CD4-positive, alpha-beta T cell (primary cell): ENCODE results near the gene CTNNBIP1. TPM values are rescaled to one million over a fixed set of nuclear protein-coding genes. Genes with fewer than 3 reads are reported as not detected.
"Not testable (repeated sequence)": the region's sequence is repeated elsewhere in the genome, so short reads cannot be mapped to it uniquely, and the experiment has no call there.

ENCODE experiments used
- ATAC-seq: fragments of 200-7000 bp; cut with Tn5 transposase; one replicate; pipeline ENCODE4 v1.10.0; 2022; ENCODE audit warnings: mild to moderate bottlenecking; ENCODE audit not compliant: poor library complexity
- CTCF ChIA-PET: fragments of 350-600 bp; sonication (Branson Sonifier 250); formaldehyde crosslinking; loops from one replicate; lab custom pipeline; 2021; ENCODE audit warnings: antibody characterized with exemption, inconsistent platforms; lab: Charles Lee
- POLR2A ChIA-PET: fragments of 350-600 bp; sonication (Branson Sonifier 250); formaldehyde crosslinking; loops from one replicate; lab custom pipeline; 2021; ENCODE audit warnings: antibody characterized with exemption, inconsistent platforms; lab: Charles Lee
- DNase-seq, 14 experiments: peaks; one replicate each; pipeline ENCODE4 v3.0.0-alpha.2; 2013 to 2020; ENCODE audit warnings: mixed read lengths in 2 of 14
- H3K27ac ChIP-seq, 2 donors: one replicate each; pipeline versions ENCODE4 v1.5.1 to v1.7.0; 2013; ENCODE audit warnings: low read length in 2 of 2, low read depth in 1 of 2, mild to moderate bottlenecking in 1 of 2
- H3K27me3 ChIP-seq, 2 experiments: 1 replicate in 1 of 2; 2 replicates in 1 of 2; pipeline versions ENCODE4 v1.6.1 to v1.7.0; 2013; ENCODE audit warnings: low read length in 2 of 2, control low read depth in 1 of 2, mild to moderate bottlenecking in 1 of 2, moderate library complexity in 1 of 2; ENCODE audit not compliant: insufficient read depth in 2 of 2, control insufficient read depth in 1 of 2
- H3K36me3 ChIP-seq: one replicate; pipeline ENCODE4 v1.6.1; 2013; ENCODE audit warnings: low read length, control low read depth; ENCODE audit not compliant: insufficient read depth
- H3K4me1 ChIP-seq: one replicate; pipeline ENCODE4 v1.6.1; 2013; ENCODE audit warnings: low read length, control low read depth; ENCODE audit not compliant: insufficient read depth
- H3K4me3 ChIP-seq: one replicate; pipeline ENCODE4 v1.5.1; 2013; ENCODE audit warnings: mild to moderate bottlenecking, low read length, moderate library complexity
- H3K9me3 ChIP-seq, 2 experiments: 1 replicate in 1 of 2; 2 replicates in 1 of 2; pipeline versions ENCODE4 v1.6.1 to v1.7.0; 2013; ENCODE audit warnings: low read length in 2 of 2, mild to moderate bottlenecking in 2 of 2, control low read depth in 1 of 2, moderate library complexity in 1 of 2; ENCODE audit not compliant: control insufficient read depth in 1 of 2, insufficient read depth in 1 of 2
- H3K27ac Mint-ChIP-seq: one replicate; pipeline ENCODE4 v1.8.0; 2020; ENCODE audit warnings: mixed read lengths
- H3K27me3 Mint-ChIP-seq: one replicate; pipeline ENCODE4 v1.8.0; 2021; ENCODE audit warnings: mixed read lengths
- H3K36me3 Mint-ChIP-seq: one replicate; pipeline ENCODE4 v1.8.0; 2021; ENCODE audit warnings: low read depth, mixed read lengths
- H3K4me1 Mint-ChIP-seq: one replicate; pipeline ENCODE4 v1.8.0; 2021; ENCODE audit warnings: low read depth, mixed read lengths
- H3K4me3 Mint-ChIP-seq: one replicate; pipeline ENCODE4 v1.8.0; 2020; ENCODE audit warnings: mild to moderate bottlenecking, mixed read lengths
- H3K9me3 Mint-ChIP-seq: one replicate; pipeline ENCODE4 v1.8.0; 2020; ENCODE audit warnings: mixed read lengths
- intact Hi-C, 2 experiments: fragments of 100-400 bp; cut with DNase I in 1 of 2; cut with micrococcal nuclease in 1 of 2; formaldehyde crosslinking; loops; one replicate each; pipeline versions ENCODE4 v1.15.1 to v1.9.0; 2023 to 2025; cut with DNase I, micrococcal nuclease
- total RNA-seq, 174 experiments: library from RNA in 2 of 174; stranded (reverse) in 2 of 174; gene quantifications; one replicate each; pipeline ENCODE4 v1.2.3 and lab custom pipeline; 2021 to 2026
- TF ChIP-seq, protein P1 (sequence below): fragments of 200-600 bp; IDR thresholded peaks from one replicate; pipeline ENCODE4 v1.8.0; 2022; ENCODE audit warnings: antibody characterized with exemption, mild to moderate bottlenecking

Gene CTNNBIP1
- total RNA-seq, 2 experiments from 2014 or later = 6.6 to 6.8 TPM

DNA sequence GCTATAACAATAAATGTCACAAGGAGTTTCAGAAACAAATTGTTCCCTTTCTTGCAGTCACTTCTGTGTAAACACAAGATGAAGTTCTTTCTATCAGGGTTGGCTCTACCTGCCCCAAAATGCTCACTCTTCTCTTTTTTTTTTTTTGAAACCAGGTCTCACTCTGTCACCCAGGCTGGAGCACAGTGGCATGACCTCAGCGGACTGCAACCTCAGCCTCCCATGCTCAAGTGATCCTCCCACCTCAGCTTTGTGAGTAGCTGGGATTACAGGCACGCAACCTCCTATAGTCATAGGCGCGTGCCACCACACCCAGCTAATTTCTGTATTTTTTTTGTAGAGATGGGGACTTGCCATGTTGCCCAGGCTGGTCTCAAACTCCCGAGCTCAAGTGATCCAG is 10.5 kb upstream of the CTNNBIP1 start:
- Mint-ChIP-seq H3K4me1 (no peaks in the 10 kb centered on the region), H3K27ac (no peak overlapping the region), H3K9me3 (no peaks in the 10 kb centered on the region), H3K36me3 (no peaks in the 10 kb centered on the region), H3K4me3 (no peak overlapping the region), H3K27me3 (no peaks in the 10 kb centered on the region)
- ChIA-PET POLR2A (interaction anchor here (0.6 kb wide), 1 partner anchor 191 kb away, joined by 3 read pairs; no protein-coding TSS in a partner anchor), CTCF (no interaction called here)
- Histone ChIP-seq H3K9me3 (no peaks in the 10 kb centered on the region), H3K4me1 (no peaks in the 10 kb centered on the region), H3K4me3 (no peak overlapping the region), H3K27me3 (no peaks in the 10 kb centered on the region), H3K27ac (no peak overlapping the region), H3K36me3 (no peaks in the 10 kb centered on the region)
- intact Hi-C loops = no loop called here
- no peak for ATAC-seq
- TF ChIP-seq, protein P1, sequence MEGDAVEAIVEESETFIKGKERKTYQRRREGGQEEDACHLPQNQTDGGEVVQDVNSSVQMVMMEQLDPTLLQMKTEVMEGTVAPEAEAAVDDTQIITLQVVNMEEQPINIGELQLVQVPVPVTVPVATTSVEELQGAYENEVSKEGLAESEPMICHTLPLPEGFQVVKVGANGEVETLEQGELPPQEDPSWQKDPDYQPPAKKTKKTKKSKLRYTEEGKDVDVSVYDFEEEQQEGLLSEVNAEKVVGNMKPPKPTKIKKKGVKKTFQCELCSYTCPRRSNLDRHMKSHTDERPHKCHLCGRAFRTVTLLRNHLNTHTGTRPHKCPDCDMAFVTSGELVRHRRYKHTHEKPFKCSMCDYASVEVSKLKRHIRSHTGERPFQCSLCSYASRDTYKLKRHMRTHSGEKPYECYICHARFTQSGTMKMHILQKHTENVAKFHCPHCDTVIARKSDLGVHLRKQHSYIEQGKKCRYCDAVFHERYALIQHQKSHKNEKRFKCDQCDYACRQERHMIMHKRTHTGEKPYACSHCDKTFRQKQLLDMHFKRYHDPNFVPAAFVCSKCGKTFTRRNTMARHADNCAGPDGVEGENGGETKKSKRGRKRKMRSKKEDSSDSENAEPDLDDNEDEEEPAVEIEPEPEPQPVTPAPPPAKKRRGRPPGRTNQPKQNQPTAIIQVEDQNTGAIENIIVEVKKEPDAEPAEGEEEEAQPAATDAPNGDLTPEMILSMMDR = no peak
- DNase-seq = no peak

DNA sequence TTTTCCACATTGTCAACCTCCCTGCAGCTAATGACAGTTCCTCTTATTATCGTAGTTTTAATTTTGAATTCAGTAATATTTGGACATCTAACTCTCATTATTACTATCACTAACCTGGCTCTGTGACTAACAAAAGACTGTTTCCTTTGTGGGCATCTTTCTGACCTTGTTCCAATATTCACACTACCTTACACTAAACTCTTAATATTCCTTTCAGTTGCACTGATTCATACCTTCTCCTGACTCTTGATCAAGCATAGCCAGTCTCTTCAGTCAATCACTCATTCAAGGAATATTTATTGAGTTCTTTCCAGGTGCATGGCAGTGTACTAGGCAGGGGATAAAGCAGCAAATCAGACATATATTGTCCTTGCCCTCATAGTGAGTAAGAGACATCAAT is 7.8 kb upstream of the CTNNBIP1 start:
- no peaks in the 10 kb centered on the region for H3K4me1 Mint-ChIP-seq
- no peaks in the 10 kb centered on the region for H3K27me3 ChIP-seq
- no peaks in the 10 kb centered on the region for H3K9me3 Mint-ChIP-seq
- H3K4me3 Mint-ChIP-seq = no peak overlapping the region
- CTCF ChIA-PET = interaction anchor here (0.6 to 1.6 kb wide), 2 partner anchors 32 to 38 kb away, joined by 3 to 4 read pairs; no protein-coding TSS in a partner anchor
- DNase-seq (no peak), ATAC-seq (no peak)
- no peaks in the 10 kb centered on the region for H3K36me3 Mint-ChIP-seq
- H3K4me3 ChIP-seq = no peak overlapping the region
- H3K27me3 Mint-ChIP-seq = no peaks in the 10 kb centered on the region
- POLR2A ChIA-PET = no interaction called here
- H3K27ac Mint-ChIP-seq = no peak overlapping the region
- no peak overlapping the region for H3K27ac ChIP-seq
- no peaks in the 10 kb centered on the region for H3K4me1 ChIP-seq
- H3K9me3 ChIP-seq = no peaks in the 10 kb centered on the region
- no peaks in the 10 kb centered on the region for H3K36me3 ChIP-seq
- TF ChIP-seq, protein P1 = no peak
- intact Hi-C loops = loop anchor here in 1 of 2 experiments (10.0 kb wide), 1 partner anchor 793 kb away; the partner anchor contains the start of gene GPR157

DNA sequence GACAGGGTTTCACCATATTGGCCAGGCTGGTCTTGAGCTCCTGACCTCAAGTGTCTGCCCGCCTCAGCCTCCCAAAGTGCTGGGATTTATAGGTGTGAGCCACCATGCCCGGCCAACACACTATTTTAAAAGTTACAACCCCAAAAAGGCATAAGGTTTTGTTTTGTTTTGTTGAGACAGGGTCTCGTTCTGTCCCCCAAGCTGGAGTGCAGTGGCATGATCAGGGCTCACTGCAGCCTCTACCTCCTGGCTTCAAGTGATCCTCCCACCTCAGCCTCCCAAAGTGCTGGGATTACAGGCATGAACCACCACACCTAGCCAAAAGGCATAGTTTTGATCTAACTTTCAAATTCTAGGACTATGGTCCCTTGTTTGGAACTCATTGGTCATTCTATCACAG is 7.4 kb upstream of the CTNNBIP1 start:
- H3K9me3 Mint-ChIP-seq, POLR2A ChIA-PET, H3K36me3 Mint-ChIP-seq, H3K4me1 ChIP-seq, H3K4me3 ChIP-seq, H3K4me1 Mint-ChIP-seq, H3K27me3 Mint-ChIP-seq, H3K4me3 Mint-ChIP-seq, ATAC-seq, DNase-seq, H3K9me3 ChIP-seq, H3K27ac ChIP-seq, H3K27ac Mint-ChIP-seq, H3K27me3 ChIP-seq, H3K36me3 ChIP-seq: not testable (repeated sequence)
- intact Hi-C loops = loop anchor here in 1 of 2 experiments (10.0 kb wide), 1 partner anchor 793 kb away; the partner anchor contains the start of gene GPR157
- CTCF ChIA-PET = interaction anchor here (0.6 to 1.6 kb wide), 2 partner anchors 33 to 39 kb away, joined by 3 to 4 read pairs; no protein-coding TSS in a partner anchor

DNA sequence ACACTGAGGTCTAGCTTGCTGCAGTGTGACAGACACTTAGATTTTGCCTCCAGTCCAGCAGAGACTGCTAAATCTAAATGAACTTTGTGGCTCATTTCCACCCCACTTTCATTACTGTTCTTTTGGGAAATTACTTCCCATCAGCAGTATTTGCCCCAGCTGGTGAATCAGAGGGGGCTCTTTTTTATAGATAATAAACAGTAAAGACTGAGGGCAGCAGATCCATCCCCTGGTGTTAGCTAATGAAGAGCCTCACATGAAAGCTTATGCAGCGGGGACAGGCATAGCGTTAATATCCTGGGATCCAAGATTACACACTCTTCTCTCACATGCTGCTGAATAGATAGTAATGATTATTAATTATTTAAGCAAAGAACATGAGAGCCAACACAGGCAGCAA is 6.4 kb upstream of the CTNNBIP1 start:
- Histone ChIP-seq H3K27ac (no peak overlapping the region), H3K4me1 (peaks cover 3% of the 10 kb centered on the region), H3K4me3 (no peak overlapping the region), H3K36me3 (no peaks in the 10 kb centered on the region), H3K27me3 (no peaks in the 10 kb centered on the region), H3K9me3 (no peaks in the 10 kb centered on the region)
- peaks cover 9% of the 10 kb centered on the region for H3K4me1 Mint-ChIP-seq
- no peak overlapping the region for H3K4me3 Mint-ChIP-seq
- DNase-seq = no peak
- no peaks in the 10 kb centered on the region for H3K36me3 Mint-ChIP-seq
- no peak for ATAC-seq
- ChIA-PET CTCF (interaction anchor here (1.6 kb wide), 1 partner anchor 34 kb away, joined by 4 read pairs; no protein-coding TSS in a partner anchor), POLR2A (no interaction called here)
- no peak overlapping the region for H3K27ac Mint-ChIP-seq
- H3K27me3 Mint-ChIP-seq = no peaks in the 10 kb centered on the region
- H3K9me3 Mint-ChIP-seq = no peaks in the 10 kb centered on the region
- TF ChIP-seq, protein P1 = no peak
- intact Hi-C loops = loop anchor here in 1 of 2 experiments (10.0 kb wide), 1 partner anchor 792 kb away; the partner anchor contains the start of gene GPR157
